ENCODE results near the gene CCDC12.

CCDC12 gene

GRCh38 chr3:46978381-46978780, 1.8 kb upstream of the CCDC12 start:
- DNase-seq (ENCODE audit: extremely low read depth, low read depth), result no peak
- no peak for TF ChIP-seq CTCF (IDR thresholded peaks at IDR 0.05; ENCODE audit: low read depth, low read length, missing control alignments)
- no peak overlapping the region for H3K4me3 ChIP-seq (replicated peaks; ENCODE audit: low read depth, low read length)

- H3K4me3 ChIP-seq (replicated peaks; ENCODE audit: low read depth, low read length), result no peak overlapping the region
- no peak for TF ChIP-seq CTCF (IDR thresholded peaks at IDR 0.05; ENCODE audit: low read depth, low read length, missing control alignments)
- no peak for DNase-seq (ENCODE audit: extremely low read depth, low read depth)
Measured at GRCh38 chr3:46977811-46978195, 1.3 kb upstream of the CCDC12 start.

GRCh38 chr3:46974421-46975171, 1.9 kb downstream of the CCDC12 start:
- peak overlapping the region; percentile 95 for H3K4me3 ChIP-seq (replicated peaks; ENCODE audit: low read depth, low read length)
- TF ChIP-seq CTCF (IDR thresholded peaks at IDR 0.05; ENCODE audit: low read depth, low read length, missing control alignments), result no peak
- no peak for DNase-seq (ENCODE audit: extremely low read depth, low read depth)

GRCh38 chr3:46972396-46972795, 4.1 kb downstream of the CCDC12 start:
- no peak for TF ChIP-seq CTCF (IDR thresholded peaks at IDR 0.05; ENCODE audit: low read depth, low read length, missing control alignments)
- DNase-seq (ENCODE audit: extremely low read depth, low read depth), result no peak
- no peak overlapping the region for H3K4me3 ChIP-seq (replicated peaks; ENCODE audit: low read depth, low read length)

GRCh38 chr3:46971742-46972141, 4.8 kb downstream of the CCDC12 start:
- TF ChIP-seq CTCF (IDR thresholded peaks at IDR 0.05; ENCODE audit: low read depth, low read length, missing control alignments), result no peak
- no peak for DNase-seq (ENCODE audit: extremely low read depth, low read depth)

GRCh38 chr3:46971151-46971550, 5.4 kb downstream of the CCDC12 start:
- TF ChIP-seq CTCF (IDR thresholded peaks at IDR 0.05; ENCODE audit: low read depth, low read length, missing control alignments), result no peak
- no peak for DNase-seq (ENCODE audit: extremely low read depth, low read depth)
- H3K4me3 ChIP-seq (replicated peaks; ENCODE audit: low read depth, low read length), result no peak overlapping the region

More at GRCh38 chr3:46971742-46972141, 4.8 kb downstream of the CCDC12 start:
- H3K4me3 ChIP-seq (replicated peaks; ENCODE audit: low read depth, low read length), result no peak overlapping the region
